Activated naive CD8-positive, alpha-beta T cell treated with anti-CD3 and anti-CD28 coated beads, Interleukin-2, amount 50 U/mL, for 24 hours (primary cell): ENCODE measurements around the gene DOCK4.

Experiments
- ATAC-seq: fragments of 150-1000 bp; cut with Tn5 transposase; one replicate; pipeline ENCODE4 v1.10.0; 2021
- DNase-seq: peaks from one replicate; pipeline ENCODE4 v3.0.0; 2021
- H3K27ac Mint-ChIP-seq: one replicate; pipeline ENCODE4 v1.8.0; 2021; ENCODE audit warnings: mild to moderate bottlenecking, mixed read lengths
- H3K27me3 Mint-ChIP-seq: one replicate; pipeline ENCODE4 v1.8.0; 2021; ENCODE audit warnings: mixed read lengths
- H3K36me3 Mint-ChIP-seq: one replicate; pipeline ENCODE4 v1.8.0; 2021; ENCODE audit warnings: low read depth, mixed read lengths
- H3K4me1 Mint-ChIP-seq: one replicate; pipeline ENCODE4 v1.8.0; 2021; ENCODE audit warnings: mixed read lengths
- H3K4me3 Mint-ChIP-seq: one replicate; pipeline ENCODE4 v1.8.0; 2021; ENCODE audit warnings: mild to moderate bottlenecking, moderate library complexity, mixed read lengths
- H3K9me3 Mint-ChIP-seq: one replicate; pipeline ENCODE4 v1.8.0; 2021; ENCODE audit warnings: mixed read lengths

Gene DOCK4

GRCh38 chr7:112147793-112148361 is 58.3 kb downstream of the DOCK4 start:
- ATAC-seq (no peak), DNase-seq (no peak)
- Mint-ChIP-seq H3K27me3 (peaks cover 11% of the 10 kb centered on the region), H3K4me1 (no peaks in the 10 kb centered on the region), H3K27ac (no peak overlapping the region), H3K36me3 (no peaks in the 10 kb centered on the region), H3K4me3 (no peak overlapping the region), H3K9me3 (no peaks in the 10 kb centered on the region)

GRCh38 chr7:112145206-112145605 is 61.0 kb downstream of the DOCK4 start:
- peaks cover 5% of the 10 kb centered on the region for H3K27me3 Mint-ChIP-seq
- no peaks in the 10 kb centered on the region for H3K36me3 Mint-ChIP-seq
- no peaks in the 10 kb centered on the region for H3K9me3 Mint-ChIP-seq
- no peak for DNase-seq
- H3K4me3 Mint-ChIP-seq, result no peak overlapping the region
- no peak for ATAC-seq
- H3K4me1 Mint-ChIP-seq, result no peaks in the 10 kb centered on the region
- H3K27ac Mint-ChIP-seq, result no peak overlapping the region

- Mint-ChIP-seq H3K4me3 (no peak overlapping the region), H3K9me3 (no peaks in the 10 kb centered on the region), H3K27me3 (peaks cover 5% of the 10 kb centered on the region), H3K27ac (no peak overlapping the region), H3K36me3 (no peaks in the 10 kb centered on the region), H3K4me1 (no peaks in the 10 kb centered on the region)
- DNase-seq (no peak), ATAC-seq (no peak)
Observed at GRCh38 chr7:112144284-112145059, 61.7 kb downstream of the DOCK4 start.

- Mint-ChIP-seq H3K36me3 (no peaks in the 10 kb centered on the region), H3K27ac (no peak overlapping the region), H3K4me1 (no peaks in the 10 kb centered on the region), H3K4me3 (no peak overlapping the region), H3K27me3 (peaks cover 5% of the 10 kb centered on the region), H3K9me3 (no peaks in the 10 kb centered on the region)
- DNase-seq (no peak), ATAC-seq (no peak)
Observed at GRCh38 chr7:112143582-112143981, 62.6 kb downstream of the DOCK4 start.

GRCh38 chr7:112143136-112143535 is 63.1 kb downstream of the DOCK4 start:
- Mint-ChIP-seq H3K36me3 (no peaks in the 10 kb centered on the region), H3K4me3 (no peak overlapping the region), H3K9me3 (no peaks in the 10 kb centered on the region), H3K4me1 (no peaks in the 10 kb centered on the region), H3K27me3 (peaks cover 5% of the 10 kb centered on the region), H3K27ac (no peak overlapping the region)
- ATAC-seq, result no peak
- DNase-seq, result no peak

- no peaks in the 10 kb centered on the region for H3K36me3 Mint-ChIP-seq
- no peak for DNase-seq
- no peaks in the 10 kb centered on the region for H3K9me3 Mint-ChIP-seq
- H3K4me1 Mint-ChIP-seq, result no peaks in the 10 kb centered on the region
- no peak for ATAC-seq
- no peak overlapping the region for H3K27ac Mint-ChIP-seq
- H3K27me3 Mint-ChIP-seq, result no peaks in the 10 kb centered on the region
- no peak overlapping the region for H3K4me3 Mint-ChIP-seq
Observed at GRCh38 chr7:112140600-112140999, 65.6 kb downstream of the DOCK4 start.

- no peak overlapping the region for H3K4me3 Mint-ChIP-seq
- ATAC-seq, result no peak
- H3K27me3 Mint-ChIP-seq, result no peaks in the 10 kb centered on the region
- H3K36me3 Mint-ChIP-seq, result no peaks in the 10 kb centered on the region
- no peaks in the 10 kb centered on the region for H3K4me1 Mint-ChIP-seq
- no peaks in the 10 kb centered on the region for H3K9me3 Mint-ChIP-seq
- DNase-seq, result no peak
- H3K27ac Mint-ChIP-seq, result no peak overlapping the region
Observed at GRCh38 chr7:112138938-112139337, 67.3 kb downstream of the DOCK4 start.

- no peak for DNase-seq
- Mint-ChIP-seq H3K36me3 (no peaks in the 10 kb centered on the region), H3K4me3 (no peak overlapping the region), H3K27ac (no peak overlapping the region), H3K27me3 (no peaks in the 10 kb centered on the region), H3K9me3 (no peaks in the 10 kb centered on the region), H3K4me1 (no peaks in the 10 kb centered on the region)
- ATAC-seq, result no peak
Observed at GRCh38 chr7:112138325-112138852, 67.8 kb downstream of the DOCK4 start.

- H3K27me3 Mint-ChIP-seq, result no peaks in the 10 kb centered on the region
- ATAC-seq (no peak), DNase-seq (no peak)
- H3K9me3 Mint-ChIP-seq, result no peaks in the 10 kb centered on the region
- H3K4me1 Mint-ChIP-seq, result no peaks in the 10 kb centered on the region
- H3K27ac Mint-ChIP-seq, result no peak overlapping the region
- H3K4me3 Mint-ChIP-seq, result no peak overlapping the region
- no peaks in the 10 kb centered on the region for H3K36me3 Mint-ChIP-seq
Observed at GRCh38 chr7:112137141-112138101, 68.8 kb downstream of the DOCK4 start.

- Mint-ChIP-seq H3K27me3 (no peaks in the 10 kb centered on the region), H3K9me3 (no peaks in the 10 kb centered on the region), H3K4me1 (no peaks in the 10 kb centered on the region), H3K27ac (no peak overlapping the region), H3K36me3 (no peaks in the 10 kb centered on the region), H3K4me3 (no peak overlapping the region)
- no peak for ATAC-seq
- DNase-seq, result no peak
Observed at GRCh38 chr7:112136271-112137008, 69.8 kb downstream of the DOCK4 start.

- Mint-ChIP-seq H3K27me3 (no peaks in the 10 kb centered on the region), H3K4me1 (no peaks in the 10 kb centered on the region), H3K9me3 (no peaks in the 10 kb centered on the region), H3K27ac (no peak overlapping the region), H3K36me3 (no peaks in the 10 kb centered on the region), H3K4me3 (no peak overlapping the region)
- ATAC-seq (no peak), DNase-seq (no peak)
Observed at GRCh38 chr7:112135815-112136214, 70.4 kb downstream of the DOCK4 start.

- H3K36me3 Mint-ChIP-seq, result no peaks in the 10 kb centered on the region
- H3K9me3 Mint-ChIP-seq, result no peaks in the 10 kb centered on the region
- H3K27me3 Mint-ChIP-seq, result no peaks in the 10 kb centered on the region
- H3K27ac Mint-ChIP-seq, result no peak overlapping the region
- DNase-seq, result no peak
- ATAC-seq, result no peak
- H3K4me3 Mint-ChIP-seq, result no peak overlapping the region
- H3K4me1 Mint-ChIP-seq, result no peaks in the 10 kb centered on the region
Observed at GRCh38 chr7:112134039-112134438, 72.2 kb downstream of the DOCK4 start.

GRCh38 chr7:112133328-112133727 is 72.9 kb downstream of the DOCK4 start:
- Mint-ChIP-seq H3K36me3 (no peaks in the 10 kb centered on the region), H3K9me3 (no peaks in the 10 kb centered on the region), H3K27me3 (no peaks in the 10 kb centered on the region), H3K27ac (no peak overlapping the region), H3K4me1 (no peaks in the 10 kb centered on the region), H3K4me3 (no peak overlapping the region)
- DNase-seq (no peak), ATAC-seq (no peak)

- no peak overlapping the region for H3K4me3 Mint-ChIP-seq
- DNase-seq (no peak), ATAC-seq (no peak)
Observed at GRCh38 chr7:112132051-112132694, 74.0 kb downstream of the DOCK4 start.

More at GRCh38 chr7:112132051-112132694, 74.0 kb downstream of the DOCK4 start:
- Mint-ChIP-seq H3K27me3 (no peaks in the 10 kb centered on the region), H3K27ac (no peak overlapping the region), H3K4me1 (no peaks in the 10 kb centered on the region), H3K36me3 (no peaks in the 10 kb centered on the region), H3K9me3 (no peaks in the 10 kb centered on the region)
